ENCODE measurements around the gene PCDH9.

PCDH9 gene

GRCh38 chr13:67161176-67161575 is 69.0 kb downstream of the PCDH9 start:
- no peak for DNase-seq (ENCODE audit: low read depth)

GRCh38 chr13:67158903-67159302 is 71.2 kb downstream of the PCDH9 start:
- DNase-seq (ENCODE audit: low read depth), result no peak

GRCh38 chr13:67156723-67157060 is 73.4 kb downstream of the PCDH9 start:
- no peak for DNase-seq (ENCODE audit: low read depth)

GRCh38 chr13:67155898-67156722 is 74.0 kb downstream of the PCDH9 start:
- DNase-seq (ENCODE audit: low read depth), result no peak

- no peak for DNase-seq (ENCODE audit: low read depth)
These were observed 78.1 kb downstream of the PCDH9 start for GRCh38 chr13:67152085-67152484.

GRCh38 chr13:67151652-67152051 is 78.5 kb downstream of the PCDH9 start:
- no peak for DNase-seq (ENCODE audit: low read depth)

- no peak for DNase-seq (ENCODE audit: low read depth)
These were observed 79.5 kb downstream of the PCDH9 start for GRCh38 chr13:67150608-67151007.

GRCh38 chr13:67148161-67148571 is 82.0 kb downstream of the PCDH9 start:
- DNase-seq (ENCODE audit: low read depth), result no peak

- no peak for DNase-seq (ENCODE audit: low read depth)
These were observed 82.6 kb downstream of the PCDH9 start for GRCh38 chr13:67147342-67148133.

- DNase-seq (ENCODE audit: low read depth), result no peak
These were observed 83.5 kb downstream of the PCDH9 start for GRCh38 chr13:67146523-67147130.

GRCh38 chr13:67145950-67146349 is 84.2 kb downstream of the PCDH9 start:
- DNase-seq (ENCODE audit: low read depth), result no peak

GRCh38 chr13:67143544-67144115 is 86.5 kb downstream of the PCDH9 start:
- no peak for DNase-seq (ENCODE audit: low read depth)

- DNase-seq (ENCODE audit: low read depth), result no peak
These were observed 90.1 kb downstream of the PCDH9 start for GRCh38 chr13:67140006-67140405.

- no peak for DNase-seq (ENCODE audit: low read depth)
These were observed 90.6 kb downstream of the PCDH9 start for GRCh38 chr13:67139551-67139950.

GRCh38 chr13:67138970-67139369 is 91.2 kb downstream of the PCDH9 start:
- DNase-seq (ENCODE audit: low read depth), result no peak

GRCh38 chr13:67137044-67137735 is 92.9 kb downstream of the PCDH9 start:
- DNase-seq (ENCODE audit: low read depth), result no peak

GRCh38 chr13:67136157-67136556 is 94.0 kb downstream of the PCDH9 start:
- DNase-seq (ENCODE audit: low read depth), result no peak

GRCh38 chr13:67135356-67135755 is 94.8 kb downstream of the PCDH9 start:
- no peak for DNase-seq (ENCODE audit: low read depth)

- no peak for DNase-seq (ENCODE audit: low read depth)
These were observed 95.6 kb downstream of the PCDH9 start for GRCh38 chr13:67134417-67135129.

- no peak for DNase-seq (ENCODE audit: low read depth)
These were observed 96.7 kb downstream of the PCDH9 start for GRCh38 chr13:67133476-67133875.

- DNase-seq (ENCODE audit: low read depth), result no peak
These were observed 98.7 kb downstream of the PCDH9 start for GRCh38 chr13:67131393-67131792.
